GM13976 (cell line): ENCODE data around the gene ZNF569.

Experiments
- DNase-seq: peaks from one replicate; pipeline ENCODE4 v3.0.0; 2012; ENCODE audit warnings: low spot score
- in situ Hi-C: fragments of 300-500 bp; cut with MboI; formaldehyde crosslinking; loops from one replicate; pipeline ENCODE4 v1.12.0; 2022; ENCODE audit warnings: low sequenced_read_pairs, mixed read lengths, inconsistent platforms; ENCODE audit not compliant: unreplicated experiment
- TF ChIP-seq, protein P1 (sequence below): IDR thresholded peaks from 2 replicates; pipeline ENCODE4 v1.5.1; 2012; ENCODE audit warnings: borderline replicate concordance, mild to moderate bottlenecking; ENCODE audit not compliant: insufficient read depth; ENCODE audit errors: extremely low read depth, missing control alignments, control extremely low read depth

ZNF569 gene

DNA sequence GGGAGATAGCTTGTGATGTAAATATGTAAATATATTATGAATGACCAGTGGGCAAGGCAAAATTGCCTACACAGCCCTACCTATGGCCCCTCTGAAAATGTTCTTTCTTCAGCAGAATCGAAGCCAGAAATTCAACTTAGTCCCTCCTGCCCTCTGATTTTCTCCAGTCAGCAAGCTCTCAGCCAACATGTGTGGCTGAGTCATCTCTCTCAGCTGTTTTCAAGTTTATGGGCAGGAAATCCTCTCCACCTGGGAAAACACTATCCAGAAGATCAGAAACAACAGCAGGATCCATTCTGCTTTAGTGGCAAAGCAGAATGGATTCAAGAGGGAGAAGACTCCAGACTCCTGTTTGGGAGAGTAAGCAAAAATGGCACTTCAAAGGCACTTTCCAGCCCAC is 105.2 kb downstream of the ZNF569 start:
- in situ Hi-C loops, result no loop called here
- DNase-seq, result no peak
- TF ChIP-seq, protein P1, sequence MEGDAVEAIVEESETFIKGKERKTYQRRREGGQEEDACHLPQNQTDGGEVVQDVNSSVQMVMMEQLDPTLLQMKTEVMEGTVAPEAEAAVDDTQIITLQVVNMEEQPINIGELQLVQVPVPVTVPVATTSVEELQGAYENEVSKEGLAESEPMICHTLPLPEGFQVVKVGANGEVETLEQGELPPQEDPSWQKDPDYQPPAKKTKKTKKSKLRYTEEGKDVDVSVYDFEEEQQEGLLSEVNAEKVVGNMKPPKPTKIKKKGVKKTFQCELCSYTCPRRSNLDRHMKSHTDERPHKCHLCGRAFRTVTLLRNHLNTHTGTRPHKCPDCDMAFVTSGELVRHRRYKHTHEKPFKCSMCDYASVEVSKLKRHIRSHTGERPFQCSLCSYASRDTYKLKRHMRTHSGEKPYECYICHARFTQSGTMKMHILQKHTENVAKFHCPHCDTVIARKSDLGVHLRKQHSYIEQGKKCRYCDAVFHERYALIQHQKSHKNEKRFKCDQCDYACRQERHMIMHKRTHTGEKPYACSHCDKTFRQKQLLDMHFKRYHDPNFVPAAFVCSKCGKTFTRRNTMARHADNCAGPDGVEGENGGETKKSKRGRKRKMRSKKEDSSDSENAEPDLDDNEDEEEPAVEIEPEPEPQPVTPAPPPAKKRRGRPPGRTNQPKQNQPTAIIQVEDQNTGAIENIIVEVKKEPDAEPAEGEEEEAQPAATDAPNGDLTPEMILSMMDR, result no peak
